ENCODE measurements around the gene PHACTR1.

The PHACTR1 gene

DNA sequence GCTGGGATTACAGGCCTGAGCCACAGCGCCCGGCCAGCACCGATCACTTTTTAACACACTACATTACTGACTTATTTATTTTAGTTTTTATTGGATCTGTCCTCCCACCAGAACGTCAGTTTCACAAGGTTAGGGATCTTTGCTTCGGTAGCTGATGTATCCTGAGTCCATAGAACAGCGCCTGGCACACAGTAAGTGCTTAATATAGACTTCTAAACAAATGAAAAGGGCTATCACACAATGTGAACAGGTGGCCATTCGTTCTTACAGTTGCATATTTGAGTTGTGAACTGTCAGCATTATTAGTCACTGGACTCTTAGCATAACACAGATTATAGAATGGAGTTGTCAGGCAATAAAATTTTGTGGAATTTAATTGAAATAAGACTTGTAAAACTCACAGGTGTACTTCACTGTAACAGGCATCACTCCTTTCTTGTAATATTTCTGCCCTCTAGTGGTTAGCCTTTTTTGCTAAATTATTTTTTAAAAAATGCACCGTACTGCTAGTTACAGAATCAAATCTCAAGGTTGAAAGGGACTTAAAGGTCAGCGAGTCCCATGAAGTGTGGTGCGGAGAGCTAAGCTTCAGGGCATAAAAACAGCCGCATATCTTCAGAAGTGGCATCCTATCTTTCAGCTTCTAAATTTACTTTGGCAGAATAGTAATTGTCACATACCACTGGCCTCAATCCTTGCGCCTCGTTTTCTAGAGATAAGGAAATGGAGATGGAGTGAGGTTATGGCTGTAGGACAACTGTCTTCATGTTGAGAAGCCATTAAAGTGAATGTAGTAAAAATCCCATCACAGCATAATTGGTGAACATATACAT is 615.2 kb downstream of the PHACTR1 start:
- no peaks in the 10 kb centered on the region for H3K79me2 ChIP-seq
- H3K9me3 ChIP-seq (ENCODE audit: control insufficient read depth, low read length) = no peaks in the 10 kb centered on the region
- no peak overlapping the region for H3K4me3 ChIP-seq (ENCODE audit: low read depth, low read length)
- no peak overlapping the region for H3K27ac ChIP-seq
- no peak overlapping the region for H3K4me2 ChIP-seq (ENCODE audit: low read length)
- H3K9ac ChIP-seq = no peak overlapping the region
- peaks cover 4% of the 10 kb centered on the region for H3K4me1 ChIP-seq
- TF ChIP-seq CTCF (IDR thresholded peaks at IDR 0.05) = peak; percentile 69
- peak overlapping the region; percentile 59 for H2AFZ ChIP-seq
- no peaks in the 10 kb centered on the region for H3K36me3 ChIP-seq (ENCODE audit: control insufficient read depth, insufficient read depth, low read length)
- no peaks in the 10 kb centered on the region for H3K27me3 ChIP-seq (ENCODE audit: control insufficient read depth, insufficient read depth, low read length)

- no peak overlapping the region for H3K4me2 ChIP-seq (ENCODE audit: low read length)
- no peaks in the 10 kb centered on the region for H3K79me2 ChIP-seq
- H3K36me3 ChIP-seq (ENCODE audit: control insufficient read depth, insufficient read depth, low read length) = no peaks in the 10 kb centered on the region
- no peak overlapping the region for H3K9ac ChIP-seq
- no peak for TF ChIP-seq CTCF (IDR thresholded peaks at IDR 0.05)
- no peak overlapping the region for H3K4me3 ChIP-seq (ENCODE audit: low read depth, low read length)
- no peaks in the 10 kb centered on the region for H3K9me3 ChIP-seq (ENCODE audit: control insufficient read depth, low read length)
- H2AFZ ChIP-seq = no peak overlapping the region
- no peak overlapping the region for H3K27ac ChIP-seq
- H3K27me3 ChIP-seq (ENCODE audit: control insufficient read depth, insufficient read depth, low read length) = no peaks in the 10 kb centered on the region
- peaks cover 4% of the 10 kb centered on the region for H3K4me1 ChIP-seq
Measured at GRCh38 chr6:13332349-13332706, 615.8 kb downstream of the PHACTR1 start.

- H3K36me3 ChIP-seq (ENCODE audit: control insufficient read depth, insufficient read depth, low read length) = no peaks in the 10 kb centered on the region
- no peak overlapping the region for H3K9ac ChIP-seq
- no peak for TF ChIP-seq CTCF (IDR thresholded peaks at IDR 0.05)
- H3K4me3 ChIP-seq (ENCODE audit: low read depth, low read length) = no peak overlapping the region
- H3K9me3 ChIP-seq (ENCODE audit: control insufficient read depth, low read length) = no peaks in the 10 kb centered on the region
- no peak overlapping the region for H3K27ac ChIP-seq
- H3K79me2 ChIP-seq = no peaks in the 10 kb centered on the region
- H3K27me3 ChIP-seq (ENCODE audit: control insufficient read depth, insufficient read depth, low read length) = no peaks in the 10 kb centered on the region
- H2AFZ ChIP-seq = no peak overlapping the region
- H3K4me1 ChIP-seq = no peaks in the 10 kb centered on the region
- no peak overlapping the region for H3K4me2 ChIP-seq (ENCODE audit: low read length)
Measured at GRCh38 chr6:13334953-13335352, 618.4 kb downstream of the PHACTR1 start.

GRCh38 chr6:13336553-13336952 is 620.0 kb downstream of the PHACTR1 start:
- Histone ChIP-seq H3K27me3 (ENCODE audit: control insufficient read depth, insufficient read depth, low read length) (no peaks in the 10 kb centered on the region), H3K9me3 (ENCODE audit: control insufficient read depth, low read length) (no peaks in the 10 kb centered on the region), H2AFZ (no peak overlapping the region), H3K4me1 (no peaks in the 10 kb centered on the region), H3K4me3 (ENCODE audit: low read depth, low read length) (no peak overlapping the region), H3K9ac (no peak overlapping the region), H3K27ac (no peak overlapping the region), H3K4me2 (ENCODE audit: low read length) (no peak overlapping the region), H3K36me3 (ENCODE audit: control insufficient read depth, insufficient read depth, low read length) (no peaks in the 10 kb centered on the region), H3K79me2 (no peaks in the 10 kb centered on the region)
- peak; percentile 92 for TF ChIP-seq CTCF (IDR thresholded peaks at IDR 0.05)

GRCh38 chr6:13338038-13338437 is 621.5 kb downstream of the PHACTR1 start:
- Histone ChIP-seq H3K4me3 (ENCODE audit: low read depth, low read length) (no peak overlapping the region), H3K79me2 (no peaks in the 10 kb centered on the region), H3K36me3 (ENCODE audit: control insufficient read depth, insufficient read depth, low read length) (no peaks in the 10 kb centered on the region), H3K27me3 (ENCODE audit: control insufficient read depth, insufficient read depth, low read length) (no peaks in the 10 kb centered on the region), H3K27ac (no peak overlapping the region), H3K4me1 (no peaks in the 10 kb centered on the region), H2AFZ (peak overlapping the region; percentile 5), H3K4me2 (ENCODE audit: low read length) (no peak overlapping the region), H3K9ac (no peak overlapping the region), H3K9me3 (ENCODE audit: control insufficient read depth, low read length) (no peaks in the 10 kb centered on the region)
- no peak for TF ChIP-seq CTCF (IDR thresholded peaks at IDR 0.05)
